Measurements from ENCODE around the gene ASCL3.

- TF ChIP-seq CTCF (IDR thresholded peaks at IDR 0.05), result no peak
- TF ChIP-seq NFE2L2 (conservative IDR thresholded peaks at IDR 0.05; ENCODE audit: low read length), result no peak
- TF ChIP-seq SMC3 (IDR thresholded peaks at IDR 0.05), result no peak
- TF ChIP-seq POLR2A (IDR thresholded peaks at IDR 0.05; ENCODE audit: low read length), result no peak
- TF ChIP-seq JUN (IDR thresholded peaks at IDR 0.05), result no peak
- no peak for TF ChIP-seq ESRRA (IDR thresholded peaks at IDR 0.05; ENCODE audit: borderline replicate concordance, low read length)
- no peak for TF ChIP-seq PHF8 (IDR thresholded peaks at IDR 0.05; ENCODE audit: borderline replicate concordance, low read depth)
- no peak for TF ChIP-seq EP300 (IDR thresholded peaks at IDR 0.05)
- TF ChIP-seq SREBF2 (IDR thresholded peaks at IDR 0.05), result no peak
- no peak for TF ChIP-seq HDAC2 (IDR thresholded peaks at IDR 0.05)
- TF ChIP-seq USF2 (IDR thresholded peaks at IDR 0.05), result no peak
- TF ChIP-seq MAX (IDR thresholded peaks at IDR 0.05), result no peak
- TF ChIP-seq CHD2 (IDR thresholded peaks at IDR 0.05; ENCODE audit: low read length, partially characterized antibody), result no peak
Measured at GRCh38 chr11:8989453-8989852, 46.6 kb upstream of the ASCL3 start.
